Measurements from ENCODE around the gene C12orf76. TPM values are rescaled to one million over a fixed set of nuclear protein-coding genes. Genes with fewer than 3 reads are reported as not detected.

C12orf76 gene
- total and polyA plus RNA-seq, 2 of the 13 experiments (the other 11 are each of a cell fraction or from before 2014, with no cell fraction given): 15.8 to 38.4 TPM

GRCh38 chr12:110035534-110036104 is 12.7 kb downstream of the C12orf76 start (continued):
- TF ChIP-seq ZNF773 (CRISPR knock-in tag; IDR thresholded peaks at IDR 0.05; ENCODE audit: borderline replicate concordance): no peak
- no peak for TF ChIP-seq ZIK1 (CRISPR knock-in tag; IDR thresholded peaks at IDR 0.05; ENCODE audit: borderline replicate concordance, low read depth)
- peak; percentile 91 for TF ChIP-seq NR2F6 (IDR thresholded peaks at IDR 0.05)
- TF ChIP-seq NR2F6 (CRISPR knock-in tag; IDR thresholded peaks at IDR 0.05): peak; percentile 98
- TF ChIP-seq EED (CRISPR knock-in tag; IDR thresholded peaks at IDR 0.05): no peak
- TF ChIP-seq ERF (CRISPR knock-in tag; IDR thresholded peaks at IDR 0.05): no peak
- TF ChIP-seq FOXK2 (IDR thresholded peaks at IDR 0.05): peak; percentile 62; the same call in 1 of the 2 replicates
- TF ChIP-seq ZNF276 (CRISPR knock-in tag; IDR thresholded peaks at IDR 0.05; ENCODE audit: low read depth): no peak
- TF ChIP-seq IRF9 (CRISPR knock-in tag; IDR thresholded peaks at IDR 0.05; ENCODE audit: borderline replicate concordance): no peak
- TF ChIP-seq SOX6 (IDR thresholded peaks at IDR 0.05): no peak
- TF ChIP-seq SOX6 (CRISPR knock-in tag; IDR thresholded peaks at IDR 0.05): peak; percentile 93
- no peak for TF ChIP-seq PCBP2 (optimal IDR thresholded peaks at IDR 0.05; ENCODE audit: low read depth, low read length, poor library complexity, severe bottlenecking)
- no peak for TF ChIP-seq MTA3 (CRISPR knock-in tag; IDR thresholded peaks at IDR 0.05)
- TF ChIP-seq RARA (CRISPR knock-in tag; IDR thresholded peaks at IDR 0.05): peak; percentile 91
- TF ChIP-seq KIAA2018 (CRISPR knock-in tag; IDR thresholded peaks at IDR 0.05; ENCODE audit: borderline replicate concordance): no peak
- TF ChIP-seq BRCA1 (CRISPR knock-in tag; IDR thresholded peaks at IDR 0.05): no peak
- TF ChIP-seq ZNF430 (CRISPR knock-in tag; IDR thresholded peaks at IDR 0.05): 0 out of 2 replicates have a peak, but pooled peaks have one; percentile 58
- TF ChIP-seq ZNF607 (CRISPR knock-in tag; IDR thresholded peaks at IDR 0.05; ENCODE audit: borderline replicate concordance): no peak
- no peak for TF ChIP-seq RAD21 (CRISPR knock-in tag; IDR thresholded peaks at IDR 0.05)
- TF ChIP-seq HOXA9 (CRISPR knock-in tag; IDR thresholded peaks at IDR 0.05; ENCODE audit: borderline replicate concordance): no peak
- no peak for TF ChIP-seq SP1 (IDR thresholded peaks at IDR 0.05)
- TF ChIP-seq SP1 (CRISPR knock-in tag; IDR thresholded peaks at IDR 0.05): no peak

Data from HepG2 (cell line).